Peyer's patch (tissue), 4 donors: ENCODE measurements around the gene CCL19.

Source experiments
- CTCF ChIP-seq, 6 experiments: fragments of 450-650 bp in 4 of 6; fragments of 200-600 bp in 2 of 6; sonication (generic) in 1 of 6; IDR thresholded peaks; one replicate each; pipeline ENCODE4 v1.5.1; 2017 to 2019; ENCODE audit warnings: antibody characterized with exemption in 6 of 6, mild to moderate bottlenecking in 3 of 6, moderate library complexity in 1 of 6
- POLR2A ChIP-seq, 2 donors: fragments of 450-650 bp; IDR thresholded peaks; one replicate each; pipeline ENCODE4 v1.5.1; 2017; ENCODE audit warnings: antibody characterized with exemption in 2 of 2, mild to moderate bottlenecking in 2 of 2, moderate library complexity in 2 of 2

GRCh38 chr9:34674440-34674839 lies 16.6 kb downstream of the CCL19 start:
- TF ChIP-seq CTCF (IDR thresholded peaks at IDR 0.05), result no peak
- no peak for TF ChIP-seq POLR2A (IDR thresholded peaks at IDR 0.05)
